GM04504 (cell line): ENCODE results near the gene PTGR2.
A peak's percentile ranks its signal among the peaks of the same experiment; 100 is the strongest.
"Not testable (repeated sequence)": the region's sequence is repeated elsewhere in the genome, so short reads cannot be mapped to it uniquely, and the experiment has no call there.

Experiments
- DNase-seq: peaks from one replicate; pipeline ENCODE4 v3.0.0-alpha.2; 2012; ENCODE audit warnings: low read depth

PTGR2 gene

DNA sequence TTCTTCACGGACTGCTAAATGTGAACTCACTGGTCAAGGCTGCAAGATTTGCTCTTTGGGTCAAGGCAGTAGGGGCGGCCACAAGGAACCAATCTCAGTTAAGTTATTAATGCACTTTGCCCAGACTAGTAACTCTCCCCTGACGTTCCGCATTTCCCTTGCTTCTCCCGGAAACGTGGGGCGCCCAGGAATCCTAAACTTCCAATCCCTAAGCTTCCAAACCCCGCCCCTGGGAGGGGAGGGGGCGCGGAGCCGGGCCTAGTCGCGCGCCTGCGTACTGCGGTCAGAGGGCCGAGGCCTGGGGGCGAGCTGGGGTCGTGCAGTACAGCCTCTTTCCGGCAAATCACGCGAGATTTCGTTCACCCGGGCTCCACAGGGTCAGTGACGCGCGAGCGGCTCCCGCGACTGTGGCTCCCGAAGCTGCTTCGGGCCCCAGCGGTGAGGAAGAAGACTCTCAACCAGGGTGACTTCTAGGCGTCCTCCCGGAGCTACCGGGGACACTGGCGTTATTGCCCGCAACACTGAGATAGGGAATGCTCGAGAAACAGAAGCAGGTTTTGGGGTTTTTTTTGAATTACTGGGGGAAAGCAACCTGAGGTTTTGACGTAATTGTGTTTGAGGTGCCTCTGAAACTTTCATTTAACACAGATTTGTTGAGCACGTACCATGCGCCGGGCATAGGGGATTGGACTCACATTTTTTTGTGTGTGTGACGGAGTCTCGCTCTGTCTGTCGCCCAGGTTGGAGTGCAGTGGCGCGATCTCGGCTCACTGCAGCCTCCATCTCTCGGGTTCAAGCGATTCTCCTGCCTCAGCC is at the start of gene PTGR2:
Gene PTGR2 (plus strand): TSS at position 265 of the 816 bp plus-strand sequence. CDS start 7,032 bp downstream, outside the sequence.
- DNase-seq = peak; percentile 95

DNA sequence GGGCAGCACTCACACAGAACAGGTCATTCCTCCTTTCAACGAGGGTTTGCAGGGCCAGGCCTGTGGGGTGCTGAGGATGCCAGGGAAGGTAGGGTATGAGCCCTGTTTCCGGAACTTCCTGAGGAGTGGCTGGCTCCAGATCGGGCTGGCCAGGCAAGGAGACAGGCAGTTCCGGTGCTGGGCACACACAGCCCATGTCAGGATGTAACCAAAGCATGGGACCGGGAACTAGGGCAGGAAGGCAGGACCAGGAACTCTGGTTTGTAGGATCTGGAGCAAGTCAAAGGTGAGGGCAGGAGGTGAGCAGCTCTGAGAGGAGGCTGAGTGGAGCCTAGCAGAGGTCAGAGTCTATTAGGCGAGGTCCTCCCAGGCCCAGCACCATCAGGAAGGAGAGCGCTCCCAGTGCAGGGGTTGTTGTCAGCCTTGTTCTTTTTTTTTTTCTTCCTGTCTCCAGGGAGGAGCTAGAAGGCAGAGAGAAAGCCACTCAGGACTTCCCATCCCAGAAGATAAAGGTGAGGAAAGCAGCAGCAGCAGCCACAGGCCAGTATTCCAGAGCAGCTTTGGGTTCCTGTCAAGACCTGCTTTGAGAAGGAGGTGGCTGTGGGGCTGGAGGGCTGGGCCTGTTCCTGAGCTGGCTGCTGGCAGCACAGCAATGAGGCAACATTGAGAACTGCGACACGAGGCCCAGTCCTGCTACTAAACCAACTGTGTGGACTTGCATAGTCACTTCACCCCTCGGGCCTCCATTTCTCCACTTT is 49.0 kb upstream of the PTGR2 start:
- no peak for DNase-seq

DNA sequence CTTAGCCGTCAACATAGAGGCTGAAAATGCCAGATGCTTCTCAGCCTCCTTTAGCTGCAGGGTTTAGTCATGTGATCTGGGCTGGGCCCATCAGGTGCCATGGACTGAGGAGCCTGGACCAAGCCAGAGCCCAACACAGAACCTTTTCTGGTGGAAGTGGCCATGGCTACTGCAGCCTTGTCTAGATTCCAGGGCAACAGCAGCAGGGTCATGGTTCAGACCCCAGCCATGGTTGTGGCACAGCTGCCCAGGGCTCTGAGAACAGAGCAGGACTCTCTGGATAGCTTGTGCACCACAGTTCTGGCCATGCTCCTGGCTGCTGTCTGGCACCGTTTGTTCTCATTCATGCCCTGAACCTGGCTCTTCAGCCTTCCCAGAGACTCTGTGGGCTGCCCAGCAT is 47.0 kb upstream of the PTGR2 start:
- DNase-seq = no peak

DNA sequence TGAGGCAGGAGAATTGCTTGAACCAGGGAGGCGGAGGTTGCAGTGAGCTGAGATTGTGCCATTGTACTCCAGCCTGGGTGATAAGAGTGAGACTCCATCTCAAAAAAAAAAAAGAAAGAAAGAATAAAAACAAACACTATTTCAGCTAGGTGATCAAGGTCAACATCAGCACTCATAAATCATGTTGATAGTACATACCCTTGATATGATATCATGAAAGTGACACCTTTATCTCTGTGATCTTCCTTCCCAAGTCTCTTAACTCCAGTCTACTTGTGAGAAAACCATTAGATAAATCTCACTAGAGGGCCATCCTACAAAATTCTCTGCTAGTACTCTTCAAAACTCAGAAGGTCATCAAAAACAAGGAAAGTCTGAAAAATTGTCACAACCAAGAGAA is 44.2 kb upstream of the PTGR2 start:
- no peak for DNase-seq

DNA sequence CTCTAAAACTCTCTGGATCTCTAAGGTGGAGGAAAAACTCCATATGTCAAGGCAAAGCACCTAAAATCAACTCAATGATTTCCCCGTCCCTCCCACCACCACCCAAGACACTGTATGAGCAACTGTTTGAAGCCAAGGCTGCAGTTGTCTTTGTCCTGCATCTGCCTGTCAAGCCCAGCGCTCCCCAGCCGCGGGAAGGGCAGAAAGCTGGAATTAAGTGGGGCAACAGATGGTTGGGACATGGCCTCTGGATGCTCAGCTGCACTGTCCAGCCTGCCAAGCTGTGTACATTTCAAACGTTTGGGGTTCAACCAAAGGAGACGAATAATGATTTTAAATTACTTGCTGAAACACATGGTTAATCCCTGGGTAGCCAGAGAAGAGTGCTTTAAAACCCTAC is 42.2 kb upstream of the PTGR2 start:
- no peak for DNase-seq

DNA sequence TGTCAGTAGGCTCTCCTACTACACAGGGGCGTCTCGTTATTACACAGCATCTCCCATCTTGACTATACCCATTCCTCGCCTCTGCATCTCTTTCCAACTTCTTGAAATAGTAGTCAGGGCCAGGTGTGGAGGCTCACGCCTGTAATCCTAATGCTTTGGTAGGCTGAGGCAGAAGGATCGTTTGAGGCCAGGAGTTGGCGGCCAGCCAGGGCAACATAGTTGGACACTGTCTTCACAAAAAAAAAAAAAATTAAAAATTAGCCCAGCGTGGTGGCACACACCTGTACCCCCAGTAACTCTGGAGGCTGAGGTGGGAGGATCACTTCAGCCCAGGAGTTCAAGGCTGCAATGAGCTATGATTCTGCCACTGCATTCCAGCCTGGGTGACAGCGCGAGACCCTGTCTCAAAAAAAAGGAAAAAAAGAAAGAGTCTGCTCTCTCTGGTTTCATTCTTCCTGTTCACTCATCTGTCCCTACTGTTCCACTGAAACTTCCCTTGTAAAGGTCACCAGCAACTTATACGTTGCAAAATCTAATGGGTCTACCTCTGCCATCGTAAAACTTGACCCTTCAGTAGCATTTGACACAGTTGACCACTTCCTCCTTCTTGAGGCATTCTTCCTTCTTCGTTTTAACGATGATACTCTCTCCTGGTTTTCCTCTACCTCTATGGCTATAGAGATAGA is 41.0 kb upstream of the PTGR2 start:
- DNase-seq = no peak

DNA sequence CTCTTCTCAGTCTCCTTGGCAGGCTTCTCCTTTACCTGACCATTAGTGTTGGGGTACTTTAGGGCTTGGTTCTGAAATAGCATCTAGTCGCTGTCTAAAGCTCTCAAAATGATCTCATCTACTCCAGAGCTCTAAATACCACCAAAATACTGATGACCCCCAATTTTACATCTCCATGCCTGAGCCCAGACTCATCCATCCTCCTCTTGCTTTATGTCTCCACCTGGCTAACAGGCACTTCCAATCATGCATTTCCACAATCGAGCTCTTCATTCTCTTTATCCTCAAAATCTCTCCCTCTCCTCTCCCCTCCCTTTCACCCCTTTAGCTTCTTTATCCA is 40.5 kb upstream of the PTGR2 start:
- DNase-seq = no peak

DNA sequence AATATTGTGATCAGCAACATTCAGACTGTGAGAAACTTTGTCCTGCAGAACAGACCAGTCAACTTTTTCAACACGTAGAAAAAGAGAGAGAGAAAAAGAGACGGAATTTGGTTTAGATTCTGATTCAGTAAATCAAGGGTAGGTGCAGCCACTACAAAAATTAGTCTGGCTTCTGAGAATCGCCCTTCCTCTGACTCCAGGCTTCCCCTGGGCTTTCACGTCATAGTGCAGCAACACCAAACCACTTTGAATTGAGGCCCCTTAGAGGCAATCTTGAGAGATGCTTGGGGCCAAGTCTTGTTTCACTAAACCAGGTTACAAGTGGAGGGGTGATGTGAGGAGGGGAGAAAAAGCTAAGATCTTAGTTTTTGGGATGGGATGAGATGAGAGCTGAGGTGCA is 37.5 kb upstream of the PTGR2 start:
- DNase-seq = no peak

DNA sequence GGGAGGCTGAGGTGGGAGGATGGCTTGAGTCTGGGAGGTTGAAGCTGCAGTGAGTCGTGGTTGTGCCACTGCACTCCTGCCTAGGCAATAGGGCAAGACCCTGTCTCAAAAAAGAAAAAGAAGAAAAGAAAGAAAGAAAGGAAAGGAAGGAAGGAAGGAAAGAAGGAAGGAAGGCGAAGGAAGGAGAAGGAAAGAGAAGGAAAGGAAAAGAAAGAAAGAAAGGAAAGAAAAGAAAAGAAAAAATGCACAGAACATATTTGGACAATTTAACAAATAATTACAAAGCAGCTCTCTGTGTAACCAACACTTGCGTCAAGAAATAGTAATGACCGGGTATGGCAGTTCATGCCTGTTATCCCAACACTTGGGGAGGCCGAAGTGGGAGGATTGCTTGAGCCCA is 35.8 kb upstream of the PTGR2 start:
- no peak for DNase-seq

DNA sequence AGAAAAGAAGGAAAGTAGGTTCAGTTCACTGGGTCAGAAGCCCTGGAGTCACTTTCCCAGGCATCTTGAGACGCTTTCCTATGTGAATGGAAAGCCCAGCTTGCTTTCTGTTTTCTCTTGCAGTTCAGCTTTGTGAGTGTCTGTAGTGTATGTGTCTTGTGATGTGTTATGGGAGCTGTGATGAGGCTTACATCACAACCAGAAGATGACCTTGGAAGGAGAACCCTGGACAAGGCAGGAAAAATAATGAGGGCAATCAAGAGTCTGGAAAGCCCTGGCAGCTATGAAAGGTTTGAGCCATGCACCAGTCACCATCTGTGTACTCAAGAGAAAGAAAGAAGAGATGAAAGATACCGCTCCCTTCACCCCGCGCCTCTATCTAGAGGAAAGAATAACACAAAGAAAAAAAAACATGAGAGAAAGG is 35.2 kb upstream of the PTGR2 start:
- no peak for DNase-seq

DNA sequence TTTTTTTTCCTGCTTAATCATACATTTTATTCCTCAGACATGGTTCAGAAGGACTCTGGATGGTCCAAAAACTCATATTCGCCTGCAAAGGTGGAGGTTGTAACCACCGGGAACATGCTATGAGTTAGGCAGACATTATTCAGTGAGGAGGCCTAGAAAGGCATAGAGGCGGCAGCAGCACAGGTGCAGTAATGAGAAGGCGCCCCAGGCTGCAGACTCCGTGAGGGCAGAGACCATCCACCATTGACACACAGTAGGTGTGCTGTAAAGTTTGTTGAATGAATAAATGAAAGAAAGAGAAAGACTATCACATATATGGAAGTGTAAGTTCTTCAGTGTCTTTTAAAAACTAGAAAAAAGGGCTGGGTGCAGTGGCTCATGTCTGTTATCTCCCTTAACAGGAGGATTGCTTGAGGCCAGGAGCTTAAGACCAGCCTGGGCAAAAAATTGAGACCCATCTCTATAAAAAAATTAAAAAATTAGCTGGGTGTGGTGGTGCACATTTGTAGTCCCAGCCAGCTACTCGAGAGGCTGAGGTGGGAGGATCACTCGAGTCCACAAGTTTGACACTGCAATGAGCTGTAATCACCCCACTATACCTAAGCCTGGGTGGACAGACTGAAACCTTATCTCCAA is 34.5 kb upstream of the PTGR2 start:
- DNase-seq = no peak

DNA sequence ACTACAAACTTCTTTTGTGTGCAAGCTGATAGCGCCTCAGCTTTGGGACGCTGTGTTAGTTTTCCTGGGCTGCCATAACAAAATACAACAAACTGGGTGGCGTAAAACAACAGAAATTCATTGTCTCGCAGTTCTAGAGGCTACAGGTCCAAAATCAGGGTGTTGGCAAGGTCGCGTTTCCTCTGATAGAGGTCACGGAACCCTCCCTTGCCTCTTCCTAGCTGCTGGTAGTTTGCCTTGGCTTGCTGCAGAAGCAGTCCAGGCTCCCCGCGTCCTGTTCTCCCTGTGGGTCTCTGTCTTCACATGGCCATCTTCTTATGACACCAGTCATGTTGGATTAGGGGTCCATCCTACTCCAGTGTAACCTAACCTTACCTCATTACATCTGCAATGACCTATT is 32.8 kb upstream of the PTGR2 start:
- no peak for DNase-seq

DNA sequence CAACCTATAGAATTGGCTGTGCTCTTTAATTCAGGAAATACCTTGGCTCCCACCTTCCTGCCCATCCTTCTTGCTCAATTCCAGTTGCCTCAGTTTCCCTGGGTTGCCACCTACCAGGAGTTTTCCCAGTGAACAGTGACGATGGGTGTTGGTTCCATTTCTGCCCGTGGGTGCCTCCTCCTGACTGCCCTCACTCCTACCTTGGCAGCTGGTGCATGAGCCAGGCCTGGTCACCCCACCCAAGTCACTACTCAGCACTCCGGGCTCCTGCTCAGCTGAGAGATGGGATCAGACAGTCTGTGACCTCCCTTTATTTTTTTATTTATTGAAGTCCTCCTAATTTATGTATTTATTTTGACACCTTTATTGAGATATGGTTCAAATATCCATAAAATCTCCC is 31.0 kb upstream of the PTGR2 start:
- no peak for DNase-seq

DNA sequence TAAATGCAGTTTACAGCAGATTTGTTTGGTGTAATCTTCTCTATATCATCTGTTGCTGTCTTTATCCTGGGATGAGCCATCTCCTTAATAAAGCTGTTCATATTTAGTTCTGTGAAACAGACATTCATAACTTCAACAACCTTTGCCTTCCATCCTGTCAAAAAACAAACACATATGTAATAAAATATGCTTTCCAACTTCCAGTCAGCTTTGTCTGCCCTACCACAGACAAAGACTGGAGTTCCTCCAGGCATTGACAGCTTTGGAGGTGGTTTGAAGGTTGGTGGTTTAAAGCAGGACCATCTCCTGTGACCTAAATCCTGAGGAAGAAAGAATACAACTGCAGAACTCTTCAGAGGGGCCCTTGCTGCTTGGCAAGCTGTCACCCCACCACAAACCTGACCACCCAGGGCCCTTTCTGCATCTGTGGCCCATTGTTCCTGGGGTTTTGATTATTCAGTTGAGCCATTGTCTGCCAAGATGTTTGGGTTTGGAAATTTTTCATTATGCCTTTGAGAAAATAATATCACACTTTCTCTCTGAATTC is 28.2 kb upstream of the PTGR2 start:
- DNase-seq = no peak

DNA sequence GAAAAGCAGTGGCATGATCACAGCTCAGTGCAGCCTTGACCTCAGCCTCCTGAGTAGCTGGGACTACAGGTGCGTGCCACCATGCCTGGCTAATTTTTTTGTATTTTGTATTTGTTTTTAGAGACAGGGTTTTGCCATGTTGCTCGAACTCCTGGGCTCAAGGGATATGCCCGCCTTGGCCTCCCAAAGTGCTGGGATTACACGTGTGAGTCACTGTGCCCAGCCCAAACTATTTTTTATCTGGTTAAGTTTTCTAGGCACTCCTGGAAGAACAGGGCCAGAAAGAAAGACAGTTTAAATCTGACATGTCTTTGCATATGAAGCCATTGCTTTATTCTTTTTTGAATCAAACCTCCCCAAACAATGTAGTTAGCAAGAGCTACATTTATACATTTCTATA is 27.5 kb upstream of the PTGR2 start:
- DNase-seq = no peak

DNA sequence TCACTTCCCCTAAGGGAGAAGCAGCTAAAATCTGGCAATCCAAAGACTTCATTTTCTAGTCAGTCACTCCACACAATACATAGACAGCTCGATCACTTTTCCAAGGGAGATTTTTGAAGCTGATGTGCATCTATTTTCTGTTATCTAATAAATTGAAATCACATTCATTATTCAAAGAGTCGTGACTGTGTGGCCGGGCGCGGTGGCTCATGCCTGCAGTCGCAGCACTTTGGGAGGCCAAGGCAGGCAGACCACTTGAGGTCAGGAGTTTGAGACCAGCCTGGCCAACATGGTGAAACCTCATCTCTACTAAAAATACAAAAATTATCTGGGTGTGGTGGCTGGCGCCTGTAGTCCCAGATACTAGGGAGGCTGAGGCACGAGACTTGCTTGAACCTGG is 27.1 kb upstream of the PTGR2 start:
- no peak for DNase-seq

DNA sequence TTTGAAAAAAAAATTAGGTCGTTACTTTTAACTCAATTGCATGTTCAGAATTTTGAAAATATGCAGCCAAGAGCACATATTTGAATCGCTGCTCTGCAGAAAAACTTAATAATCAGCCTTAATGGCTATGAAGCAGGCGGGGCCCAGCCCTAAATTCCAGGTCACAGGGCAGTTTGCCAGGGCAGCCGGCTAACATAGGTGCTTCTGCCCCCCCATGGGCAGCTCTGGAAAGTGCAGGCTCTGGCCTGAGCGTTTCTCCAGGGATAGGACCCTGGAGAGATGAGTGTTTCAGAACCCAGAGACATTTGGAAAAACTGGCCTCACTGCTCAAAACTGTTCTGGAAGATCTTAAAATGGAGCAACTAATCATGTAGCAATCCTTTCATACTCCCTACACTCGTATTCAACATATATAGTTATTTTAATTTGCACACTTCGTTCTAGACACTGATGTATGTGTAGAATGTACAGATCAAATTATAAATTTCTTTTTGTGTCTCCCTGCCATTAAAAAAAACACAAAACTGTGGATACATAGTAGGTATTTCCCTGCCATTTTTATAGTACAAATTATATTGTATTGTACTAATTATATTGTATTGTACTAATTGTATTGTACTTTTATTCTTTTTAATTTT is 26.0 kb upstream of the PTGR2 start:
- DNase-seq = peak; percentile 60

DNA sequence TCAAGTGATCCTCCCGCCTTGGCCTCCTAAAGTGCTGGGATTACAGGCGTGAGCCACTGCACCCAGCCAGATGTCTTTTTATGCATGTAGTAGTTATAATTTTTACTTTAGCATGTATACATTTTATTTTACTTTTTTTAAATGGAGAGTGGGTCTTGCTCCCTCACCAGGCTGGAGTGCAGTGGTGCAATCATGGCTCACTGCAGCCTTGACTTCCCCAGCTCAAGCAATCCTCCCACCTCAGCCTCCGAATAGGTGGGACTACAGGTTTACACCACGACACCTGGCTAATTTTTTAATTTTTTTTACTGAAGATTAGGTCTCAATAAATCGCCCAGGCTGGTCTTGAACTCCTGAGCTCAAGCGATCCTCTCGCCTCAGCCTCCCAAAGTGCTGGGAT is 24.4 kb upstream of the PTGR2 start:
- not testable (repeated sequence) for DNase-seq

DNA sequence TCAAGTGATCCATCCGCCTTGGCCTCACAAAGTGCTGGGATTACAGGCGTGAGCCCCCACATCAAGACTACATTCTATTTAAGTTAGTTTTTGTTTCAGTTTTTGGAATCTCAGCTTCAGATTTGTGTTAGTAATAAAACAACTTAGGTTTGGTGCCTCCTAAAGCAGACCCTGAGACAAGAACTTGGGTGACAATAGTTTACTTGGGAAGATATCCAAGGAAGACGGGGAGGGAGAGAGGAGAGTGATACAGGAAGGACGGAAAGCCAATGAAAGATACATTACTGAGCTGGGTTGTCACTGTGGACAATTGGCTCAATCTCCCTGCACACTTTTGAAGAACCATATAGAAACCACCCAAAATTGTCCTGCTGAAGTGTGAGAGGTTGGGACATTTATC is 22.6 kb upstream of the PTGR2 start:
- no peak for DNase-seq

DNA sequence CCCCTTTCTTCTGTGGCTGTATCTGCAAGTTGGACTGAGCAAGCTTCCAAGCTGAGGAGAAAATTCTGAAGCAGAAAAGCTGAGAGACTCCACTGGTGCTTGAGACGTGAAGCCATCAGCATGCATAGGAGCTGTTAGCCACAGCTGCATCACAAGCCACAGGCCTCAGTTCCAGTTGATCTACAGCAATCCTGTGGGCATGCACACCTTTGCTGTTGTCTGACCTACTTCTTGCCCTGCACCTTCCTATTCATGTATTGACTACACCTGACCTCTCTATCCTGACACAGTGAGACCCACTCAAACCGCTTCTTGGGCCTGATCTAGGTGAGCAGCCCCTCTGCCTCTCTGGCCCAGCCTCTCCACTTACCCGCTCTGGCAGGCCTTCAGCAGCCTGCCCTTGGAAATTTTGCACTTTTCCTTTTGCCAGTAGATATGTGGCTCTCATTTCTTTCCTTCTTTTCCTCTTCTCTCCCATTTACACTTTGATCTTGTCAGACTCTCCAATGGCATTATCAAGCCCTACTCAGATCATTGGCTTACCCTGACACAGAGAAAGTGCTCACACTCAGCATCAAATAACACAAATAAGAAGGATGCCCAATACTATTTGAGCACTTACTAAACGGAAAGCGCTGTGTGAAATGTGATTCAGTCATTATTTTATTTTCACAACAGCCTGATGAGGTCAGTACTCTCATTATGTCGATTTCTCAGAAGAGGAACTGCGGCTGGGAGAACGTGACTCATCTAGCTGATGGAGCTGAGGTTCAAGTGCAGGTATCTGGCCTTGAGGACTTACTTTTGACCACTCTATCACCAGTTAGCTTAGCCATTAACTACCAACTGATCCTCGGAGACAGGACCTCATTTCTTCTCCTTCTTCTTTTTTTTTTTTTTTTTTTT is 21.9 kb upstream of the PTGR2 start:
- DNase-seq = no peak

DNA sequence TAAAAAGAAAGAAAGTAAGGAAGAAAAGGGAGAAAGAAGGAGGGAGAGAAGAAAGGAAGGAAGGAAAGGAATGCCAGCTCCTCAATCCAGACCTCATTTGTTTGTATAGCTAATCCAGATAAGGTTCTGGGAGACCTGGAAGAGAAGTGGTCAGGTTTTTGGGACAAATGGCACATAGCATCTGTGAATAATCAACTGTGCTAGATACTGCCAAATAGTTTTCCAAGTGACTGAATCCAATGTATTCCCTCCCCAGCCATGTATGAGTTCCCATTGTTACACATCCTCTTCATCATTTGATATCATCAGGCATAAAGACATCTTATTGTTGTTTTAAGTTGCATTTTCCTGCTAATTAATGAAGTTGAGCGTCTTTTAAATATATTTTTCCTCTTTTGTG is 18.6 kb upstream of the PTGR2 start:
- no peak for DNase-seq
